A549 (cell line): ENCODE data around the gene TMEFF2. TPM values are rescaled to one million over a fixed set of nuclear protein-coding genes. Genes with fewer than 3 reads are reported as not detected.

Experiments used
- ATAC-seq, 2 experiments: fragments of 200-7000 bp in 1 of 2; fragments of >200 bp in 1 of 2; cut with Nextera tagmentation in 1 of 2; cut with Tn5 transposase in 1 of 2; 3 replicates each; pipeline versions ENCODE4 v1.8.0 to v1.9.1; 2018 to 2020; ENCODE audit warnings: mild to moderate bottlenecking in 1 of 2, moderate library complexity in 1 of 2
- CTCF ChIA-PET: fragments of 300-600 bp; sonication (Branson Sonifier 250); formaldehyde crosslinking; extraction: SDS; loops from one replicate; lab custom pipeline; 2021; ENCODE audit warnings: antibody characterized with exemption, inconsistent platforms; lab: Yijun Ruan, JAX
- POLR2A ChIA-PET: fragments of 350-600 bp; formaldehyde crosslinking; extraction: SDS; loops from one replicate; lab custom pipeline; 2021; ENCODE audit warnings: antibody characterized with exemption, inconsistent platforms; lab: Yijun Ruan, JAX
- DNase-seq, 2 experiments: peaks; one replicate each; pipeline versions ENCODE4 v3.0.0 to v3.0.0-alpha.2; 2011 to 2016; ENCODE audit warnings: low read depth in 1 of 2, low spot score in 1 of 2
- FAIRE-seq: peaks from 2 replicates; lab custom pipeline; 2011; peaks lifted over from hg19 to GRCh38; lab: Jason Lieb, UNC
- H3K27ac ChIP-seq, 2 experiments: fragments of >200 bp; sonication (Bioruptor Twin); formaldehyde crosslinking; 3 replicates each; pipeline ENCODE4 v1.5.1; 2016 to 2017
- H3K4me1 ChIP-seq: fragments of >200 bp; sonication (Bioruptor Twin); formaldehyde crosslinking; 3 replicates; pipeline ENCODE4 v1.6.1; 2016
- H3K4me2 ChIP-seq: fragments of >200 bp; sonication (Bioruptor Twin); formaldehyde crosslinking; 3 replicates; pipeline ENCODE4 v1.6.1; 2016
- H3K4me3 ChIP-seq: fragments of >200 bp; sonication (Bioruptor Twin); formaldehyde crosslinking; 3 replicates; pipeline ENCODE4 v1.5.1; 2016
- H3K9me3 ChIP-seq: fragments of >200 bp; sonication (Bioruptor Twin); formaldehyde crosslinking; 3 replicates; pipeline ENCODE4 v1.6.1; 2016
- CBX2 ChIP-seq: fragments of 200-600 bp; sonication (generic); IDR thresholded peaks from 2 replicates; pipeline ENCODE4 v1.6.1; 2016; ENCODE audit warnings: low read depth, mild to moderate bottlenecking, borderline replicate concordance
- CEBPB ChIP-seq, 2 experiments: fragments of >200 bp in 1 of 2; sonication (Bioruptor Twin) in 1 of 2; formaldehyde crosslinking in 1 of 2; IDR thresholded peaks; 2 replicates each; pipeline ENCODE4 v1.6.1; 2012 to 2016
- CHD2 ChIP-seq: fragments of 150-350 bp; IDR thresholded peaks from 2 replicates; pipeline ENCODE4 v1.6.1; 2014; ENCODE audit warnings: low read length; ENCODE audit not compliant: partially characterized antibody
- E2F6 ChIP-seq: IDR thresholded peaks from 2 replicates; pipeline ENCODE4 v1.6.1; 2012; ENCODE audit warnings: low read depth, borderline replicate concordance
- EHMT2 ChIP-seq: fragments of 200-600 bp; sonication (generic); IDR thresholded peaks from 2 replicates; pipeline ENCODE4 v1.6.1; 2016; ENCODE audit warnings: antibody characterized with exemption, low read depth, mild to moderate bottlenecking, moderate library complexity
- EP300 ChIP-seq, 2 experiments: fragments of >200 bp; sonication (Bioruptor Twin); formaldehyde crosslinking; IDR thresholded peaks; 2 replicates in 1 of 2; 3 replicates in 1 of 2; pipeline ENCODE4 v1.6.1; 2016 to 2017
- ESRRA ChIP-seq: fragments of 150-350 bp; IDR thresholded peaks from 2 replicates; pipeline ENCODE4 v1.6.1; 2014; ENCODE audit warnings: mild to moderate bottlenecking, low read length, borderline replicate concordance
- HDAC2 ChIP-seq: fragments of 200-600 bp; sonication (generic); IDR thresholded peaks from 2 replicates; pipeline ENCODE4 v1.6.1; 2016
- HMGXB4 ChIP-seq: fragments of 250-450 bp; sonication (Bioruptor Pico); IDR thresholded peaks from 2 replicates; pipeline ENCODE4 v1.5.0; 2021; ENCODE audit warnings: mild to moderate bottlenecking, moderate library complexity, borderline replicate concordance
- HOXA7 ChIP-seq: fragments of 250-450 bp; sonication (Bioruptor Pico); IDR thresholded peaks from 2 replicates; pipeline ENCODE4 v1.5.0; 2020; ENCODE audit warnings: mild to moderate bottlenecking, moderate library complexity
- HOXB13 ChIP-seq: fragments of 250-450 bp; sonication (Bioruptor Pico); IDR thresholded peaks from 2 replicates; pipeline ENCODE4 v1.5.0; 2020; ENCODE audit warnings: low read depth, mild to moderate bottlenecking, moderate library complexity
- HOXB5 ChIP-seq: fragments of 250-450 bp; sonication (Bioruptor Pico); IDR thresholded peaks from 2 replicates; pipeline ENCODE4 v1.5.0; 2020; ENCODE audit warnings: mild to moderate bottlenecking, moderate library complexity
- MAFK ChIP-seq: fragments of 450-650 bp; IDR thresholded peaks from 2 replicates; pipeline ENCODE4 v1.6.1; 2014; ENCODE audit not compliant: partially characterized antibody
- NFE2L2 ChIP-seq: fragments of 150-350 bp; conservative IDR thresholded peaks from 2 replicates; pipeline ENCODE4 v1.6.1; 2014; ENCODE audit warnings: low read length
- NPAS2 ChIP-seq: fragments of 250-450 bp; sonication (Bioruptor Pico); IDR thresholded peaks from 2 replicates; pipeline ENCODE4 v1.8.0; 2022; ENCODE audit warnings: mild to moderate bottlenecking, moderate library complexity, borderline replicate concordance
- POLR2AphosphoS2 ChIP-seq: conservative IDR thresholded peaks from 2 replicates; pipeline ENCODE4 v1.6.1; 2012; ENCODE audit warnings: low read length, improper control_type of control experiment, inconsistent platforms
- RCOR1 ChIP-seq: fragments of 150-350 bp; IDR thresholded peaks from 2 replicates; pipeline ENCODE4 v1.6.1; 2014; ENCODE audit warnings: antibody characterized with exemption, low read length, low read depth
- RFX5 ChIP-seq: fragments of 450-650 bp; IDR thresholded peaks from 2 replicates; pipeline ENCODE4 v1.7.1; 2014; ENCODE audit warnings: antibody characterized with exemption, mild to moderate bottlenecking, moderate library complexity
- SMC3 ChIP-seq: fragments of >200 bp; sonication (Bioruptor Twin); formaldehyde crosslinking; IDR thresholded peaks from 3 replicates; pipeline ENCODE4 v1.6.1; 2018; ENCODE audit warnings: inconsistent platforms
- SREBF2 ChIP-seq: fragments of 450-650 bp; IDR thresholded peaks from 2 replicates; pipeline ENCODE4 v1.6.1; 2014; ENCODE audit warnings: mild to moderate bottlenecking, moderate library complexity
- TFCP2L1 ChIP-seq: fragments of 250-450 bp; sonication (Bioruptor Pico); IDR thresholded peaks from 2 replicates; pipeline ENCODE4 v1.5.0; 2021; ENCODE audit warnings: mild to moderate bottlenecking
- TP53 ChIP-seq: fragments of 250-450 bp; sonication (Bioruptor Pico); IDR thresholded peaks from 2 replicates; pipeline ENCODE4 v1.5.0; 2021; ENCODE audit warnings: mild to moderate bottlenecking, moderate library complexity
- ZC3H11A ChIP-seq: fragments of 450-650 bp; IDR thresholded peaks from 2 replicates; pipeline ENCODE4 v1.6.1; 2014; ENCODE audit warnings: antibody characterized with exemption, mild to moderate bottlenecking
- WGBS: methylation state at CpG from one replicate; pipeline ENCODE4 v1.1.6; 2017; ENCODE audit errors: missing lambda C conversion rate; 5-methylcytosine and 5-hydroxymethylcytosine counted together
- polyA plus RNA-seq, 4 experiments: library from polyadenylated mRNA; depleted of rRNA in 3 of 4; stranded (reverse); fragments of >200 nt; fragmentation: RNase III in 1 of 4; extraction: RNeasy Plus Mini Kit Qiagen cat#74134 plus additional on column Dnase treatment in 1 of 4; gene quantifications; 2 replicates in 3 of 4; 3 replicates in 1 of 4; pipeline ENCODE4 v1.2.3, GENCODE V29; 2011 to 2017
- TF ChIP-seq, protein P1 (sequence below): fragments of >200 bp; sonication (Bioruptor Twin); formaldehyde crosslinking; IDR thresholded peaks from 3 replicates; pipeline ENCODE4 v1.5.1; 2016

The TMEFF2 gene
- polyA plus RNA-seq, 2 of the 4 experiments (the other 2 are of a cell fraction) = 0.30 to 0.46 TPM

GRCh38 chr2:192098814-192099491, 95.8 kb downstream of the TMEFF2 start:
- no peak for FAIRE-seq

GRCh38 chr2:192091476-192091875, 103.3 kb downstream of the TMEFF2 start:
- no peak for DNase-seq
- H3K27ac ChIP-seq = no peak overlapping the region
- no peak overlapping the region for H3K4me2 ChIP-seq
- ChIA-PET POLR2A (no interaction called here), CTCF (no interaction called here)
- 75% methylated on average over 1 of the region's 1 CpG for WGBS
- no peak for FAIRE-seq
- H3K4me3 ChIP-seq = no peak overlapping the region
- H3K4me1 ChIP-seq = no peaks in the 10 kb centered on the region
- no peak for TF ChIP-seq MAFK
- TF ChIP-seq EP300 (IDR thresholded peaks at IDR 0.05) = no peak
- TF ChIP-seq CEBPB (IDR thresholded peaks at IDR 0.05) = no peak
- no peak for TF ChIP-seq SREBF2
- no peak for TF ChIP-seq ESRRA
- H3K9me3 ChIP-seq = no peaks in the 10 kb centered on the region
- no peak for ATAC-seq

More at GRCh38 chr2:192098814-192099491, 95.8 kb downstream of the TMEFF2 start:
- Histone ChIP-seq H3K9me3 (no peaks in the 10 kb centered on the region), H3K4me2 (no peak overlapping the region), H3K27ac (no peak overlapping the region), H3K4me3 (no peak overlapping the region), H3K4me1 (no peaks in the 10 kb centered on the region)
- no peak for ATAC-seq
- 55% methylated on average over 2 of the region's 2 CpGs for WGBS
- no peak for TF ChIP-seq RCOR1
- no peak for TF ChIP-seq CHD2
- TF ChIP-seq, all 56 proteins: peak for 0
- no peak for DNase-seq
- ChIA-PET POLR2A (no interaction called here), CTCF (no interaction called here)

DNA sequence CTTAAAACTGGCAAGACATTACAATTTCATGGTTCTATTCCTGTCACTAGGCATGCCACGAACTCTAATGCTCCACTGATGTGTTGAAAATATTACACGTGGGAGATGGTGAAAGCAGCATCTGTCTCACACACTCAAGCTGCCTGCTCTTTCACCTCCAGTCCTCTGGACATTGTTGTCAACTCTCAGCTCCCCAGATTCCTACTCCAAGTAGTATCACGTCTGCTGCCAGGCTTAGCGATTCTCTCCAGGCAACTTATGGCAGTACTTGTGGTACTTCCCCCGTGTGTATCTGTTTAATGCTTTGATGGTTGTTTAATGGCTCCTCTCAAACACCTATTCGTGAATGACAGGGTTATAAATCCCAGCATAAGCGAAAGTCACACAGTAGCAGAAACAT, 103.8 kb downstream of the TMEFF2 start:
- Histone ChIP-seq H3K4me3 (no peak overlapping the region), H3K4me1 (no peaks in the 10 kb centered on the region), H3K9me3 (no peaks in the 10 kb centered on the region), H3K4me2 (no peak overlapping the region), H3K27ac (no peak overlapping the region)
- ChIA-PET POLR2A (no interaction called here), CTCF (no interaction called here)
- 51% methylated on average over 7 of the region's 7 CpGs for WGBS
- FAIRE-seq (no peak), ATAC-seq (no peak), DNase-seq (no peak)
- TF ChIP-seq, protein P1, sequence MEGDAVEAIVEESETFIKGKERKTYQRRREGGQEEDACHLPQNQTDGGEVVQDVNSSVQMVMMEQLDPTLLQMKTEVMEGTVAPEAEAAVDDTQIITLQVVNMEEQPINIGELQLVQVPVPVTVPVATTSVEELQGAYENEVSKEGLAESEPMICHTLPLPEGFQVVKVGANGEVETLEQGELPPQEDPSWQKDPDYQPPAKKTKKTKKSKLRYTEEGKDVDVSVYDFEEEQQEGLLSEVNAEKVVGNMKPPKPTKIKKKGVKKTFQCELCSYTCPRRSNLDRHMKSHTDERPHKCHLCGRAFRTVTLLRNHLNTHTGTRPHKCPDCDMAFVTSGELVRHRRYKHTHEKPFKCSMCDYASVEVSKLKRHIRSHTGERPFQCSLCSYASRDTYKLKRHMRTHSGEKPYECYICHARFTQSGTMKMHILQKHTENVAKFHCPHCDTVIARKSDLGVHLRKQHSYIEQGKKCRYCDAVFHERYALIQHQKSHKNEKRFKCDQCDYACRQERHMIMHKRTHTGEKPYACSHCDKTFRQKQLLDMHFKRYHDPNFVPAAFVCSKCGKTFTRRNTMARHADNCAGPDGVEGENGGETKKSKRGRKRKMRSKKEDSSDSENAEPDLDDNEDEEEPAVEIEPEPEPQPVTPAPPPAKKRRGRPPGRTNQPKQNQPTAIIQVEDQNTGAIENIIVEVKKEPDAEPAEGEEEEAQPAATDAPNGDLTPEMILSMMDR = no peak
- TF ChIP-seq E2F6 (no peak), SREBF2 (no peak), HOXB13 (CRISPR knock-in tag) (no peak), RFX5 (no peak), SMC3 (no peak), EHMT2 (no peak)

- DNase-seq (no peak), FAIRE-seq (no peak), ATAC-seq (no peak)
- no peak overlapping the region for H3K4me3 ChIP-seq
- no peak overlapping the region for H3K27ac ChIP-seq
- WGBS = 26% methylated on average over 4 of the region's 4 CpGs
- POLR2A ChIA-PET = no interaction called here
- no peak overlapping the region for H3K4me2 ChIP-seq
- no peaks in the 10 kb centered on the region for H3K4me1 ChIP-seq
- H3K9me3 ChIP-seq = no peaks in the 10 kb centered on the region
- CTCF ChIA-PET = interaction anchor here (1.5 to 1.7 kb wide), 2 partner anchors 75 to 533 kb away, joined by 5 to 7 read pairs; no protein-coding TSS in a partner anchor
- TF ChIP-seq HOXB5 (CRISPR knock-in tag) = no peak
- no peak for TF ChIP-seq E2F6
- no peak for TF ChIP-seq HOXA7
- no peak for TF ChIP-seq ZC3H11A
- no peak for TF ChIP-seq EP300 (IDR thresholded peaks at IDR 0.05)
- no peak for TF ChIP-seq TP53 (CRISPR knock-in tag)
- TF ChIP-seq POLR2AphosphoS2 = no peak
- TF ChIP-seq TFCP2L1 (CRISPR knock-in tag) = no peak
- no peak for TF ChIP-seq HDAC2
- no peak for TF ChIP-seq NFE2L2
- no peak for TF ChIP-seq NPAS2
- no peak for TF ChIP-seq ESRRA
- no peak for TF ChIP-seq SMC3
- no peak for TF ChIP-seq HMGXB4
- TF ChIP-seq EHMT2 = no peak
- no peak for TF ChIP-seq CHD2
- no peak for TF ChIP-seq CBX2
Measured at GRCh38 chr2:192087398-192087958, 107.3 kb downstream of the TMEFF2 start.
